Measurements from ENCODE around the gene TAS1R3. TPM values are rescaled to one million over a fixed set of nuclear protein-coding genes. Genes with fewer than 3 reads are reported as not detected.

TAS1R3 gene
- total and polyA plus RNA-seq, 2 donors (not counting 1 experiment from before 2014, with no cell fraction given): 4.1 to 11.7 TPM

GRCh38 chr1:1374929-1375662 is 44.0 kb downstream of the TAS1R3 start, which contains the start of gene AURKAIP1:
TSS of gene AURKAIP1 (minus strand) at chr1:1375207. CDS start at chr1:1374756, 451 bp downstream.
- DNase-seq (peak; percentile 100), ATAC-seq (ENCODE audit: low read depth) (peak; percentile 89)
- Mint-ChIP-seq H3K27me3 (no peaks in the 10 kb centered on the region), H3K4me1 (peaks cover 11% of the 10 kb centered on the region), H3K27ac (peak within 1 kb of the TSS; percentile 89), H3K4me3 (peak within 1 kb of the TSS; percentile 84), H3K9me3 (ENCODE audit: insufficient read depth) (no peaks in the 10 kb centered on the region)
- H3K27me3 ChIP-seq (replicated peaks in 1 of 4; ENCODE audit: control extremely low read depth in 1 of 4, control insufficient read depth in 3 of 4, insufficient read depth in 4 of 4, low read length in 3 of 4): no peaks in the 10 kb centered on the region
- peak within 1 kb of the TSS; percentile 81 for H3K9ac ChIP-seq (ENCODE audit: low read length)
- peaks cover 21% of the 10 kb centered on the region for H4K20me1 ChIP-seq (ENCODE audit: control insufficient read depth, insufficient read depth, low read length, poor library complexity, severe bottlenecking)
- peak within 1 kb of the TSS; percentile 61 to 93 (median 78) for H3K4me3 ChIP-seq (ENCODE audit: control extremely low read depth in 1 of 5, extremely low read depth in 1 of 5, insufficient read depth in 1 of 5, low read depth in 2 of 5, low read length in 4 of 5)
- ChIA-PET CTCF (interaction anchor here (1.0 to 2.0 kb wide), 8 partner anchors 24 to 356 kb away, joined by 3 to 7 read pairs (median 4); partner anchors contain the start of genes CCNL2 and UBE2J2), POLR2A (interaction anchor here (0.6 to 1.9 kb wide), 9 partner anchors 24 to 343 kb away, joined by 3 to 23 read pairs (median 5); partner anchors contain the start of genes CCNL2, MRPL20 and UBE2J2)
- peaks cover 15% of the 10 kb centered on the region for H3K79me2 ChIP-seq (ENCODE audit: control insufficient read depth, insufficient read depth, low read length)
- TF ChIP-seq EZH2 (IDR thresholded peaks at IDR 0.05; ENCODE audit: borderline replicate concordance, insufficient read depth, low read depth, low read length, poor library complexity, severe bottlenecking): no peak
- TF ChIP-seq, protein P1, sequence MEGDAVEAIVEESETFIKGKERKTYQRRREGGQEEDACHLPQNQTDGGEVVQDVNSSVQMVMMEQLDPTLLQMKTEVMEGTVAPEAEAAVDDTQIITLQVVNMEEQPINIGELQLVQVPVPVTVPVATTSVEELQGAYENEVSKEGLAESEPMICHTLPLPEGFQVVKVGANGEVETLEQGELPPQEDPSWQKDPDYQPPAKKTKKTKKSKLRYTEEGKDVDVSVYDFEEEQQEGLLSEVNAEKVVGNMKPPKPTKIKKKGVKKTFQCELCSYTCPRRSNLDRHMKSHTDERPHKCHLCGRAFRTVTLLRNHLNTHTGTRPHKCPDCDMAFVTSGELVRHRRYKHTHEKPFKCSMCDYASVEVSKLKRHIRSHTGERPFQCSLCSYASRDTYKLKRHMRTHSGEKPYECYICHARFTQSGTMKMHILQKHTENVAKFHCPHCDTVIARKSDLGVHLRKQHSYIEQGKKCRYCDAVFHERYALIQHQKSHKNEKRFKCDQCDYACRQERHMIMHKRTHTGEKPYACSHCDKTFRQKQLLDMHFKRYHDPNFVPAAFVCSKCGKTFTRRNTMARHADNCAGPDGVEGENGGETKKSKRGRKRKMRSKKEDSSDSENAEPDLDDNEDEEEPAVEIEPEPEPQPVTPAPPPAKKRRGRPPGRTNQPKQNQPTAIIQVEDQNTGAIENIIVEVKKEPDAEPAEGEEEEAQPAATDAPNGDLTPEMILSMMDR (IDR thresholded peaks at IDR 0.05): peak; percentile 39
- peak within 1 kb of the TSS; percentile 84 for H3K4me2 ChIP-seq (replicated peaks; ENCODE audit: low read depth, low read length, poor library complexity, severe bottlenecking)
- peak within 1 kb of the TSS; percentile 81 for H2AFZ ChIP-seq (ENCODE audit: insufficient read depth, low read depth, low read length, poor library complexity, severe bottlenecking)
- H3K36me3 ChIP-seq (replicated peaks in 1 of 2; ENCODE audit: control extremely low read depth in 1 of 2, control insufficient read depth in 1 of 2, extremely low read depth in 1 of 2, insufficient read depth in 2 of 2, low read length in 1 of 2): peaks cover 0 to 10% of the 10 kb centered on the region in 2 experiments
- H3K9me3 ChIP-seq (ENCODE audit: control extremely low read depth in 1 of 3, control insufficient read depth in 2 of 3, insufficient read depth in 1 of 3, low read length in 2 of 3): peaks cover 0 to 3% (median 0%) of the 10 kb centered on the region in 3 donors
- H3K27ac ChIP-seq (ENCODE audit: low read length in 2 of 2): peak within 1 kb of the TSS; percentile 75 to 95
- peaks cover 19 to 37% of the 10 kb centered on the region in 2 donors for H3K4me1 ChIP-seq (ENCODE audit: control insufficient read depth in 2 of 2, insufficient read depth in 2 of 2, low read length in 2 of 2)
- intact Hi-C loops (cut with micrococcal nuclease): loop anchor here (1.0 kb wide), 6 partner anchors 24 to 259 kb away; partner anchors contain the start of genes C1orf159, CCNL2, DVL1 and MIB2
- WGBS (ENCODE audit: insufficient coverage): under 1% methylated on average over 82 of the region's 85 CpGs
